H9 (cell line): ENCODE data around the gene SNPH. TPM values are rescaled to one million over a fixed set of nuclear protein-coding genes. Genes with fewer than 3 reads are reported as not detected.

Experiments
- DNase-seq: peaks from one replicate; pipeline ENCODE4 v3.0.0-alpha.2; 2017
- H2AFZ ChIP-seq: one replicate; pipeline ENCODE4 v1.6.1; 2013; ENCODE audit warnings: mild to moderate bottlenecking, low read length, control low read depth, moderate library complexity
- H2AK5ac ChIP-seq: 2 replicates; pipeline ENCODE4 v1.6.1; 2013; ENCODE audit warnings: low read length, control low read depth, mixed read lengths; ENCODE audit not compliant: insufficient read length
- H2BK120ac ChIP-seq: one replicate; pipeline ENCODE4 v1.6.1; 2013; ENCODE audit warnings: low read depth, mild to moderate bottlenecking, low read length, control low read depth, inconsistent platforms; ENCODE audit not compliant: poor library complexity, severe bottlenecking
- H2BK12ac ChIP-seq: 2 replicates; pipeline ENCODE4 v1.6.1; 2013; ENCODE audit warnings: low read length, control low read depth, mixed read lengths, low read depth; ENCODE audit not compliant: insufficient read length
- H2BK15ac ChIP-seq: 2 replicates; pipeline ENCODE4 v1.6.1; 2013; ENCODE audit warnings: low read depth, low read length, control low read depth
- H2BK20ac ChIP-seq: one replicate; pipeline ENCODE4 v1.6.1; 2013; ENCODE audit warnings: low read depth, mild to moderate bottlenecking, low read length, control low read depth, inconsistent platforms; ENCODE audit not compliant: poor library complexity, severe bottlenecking
- H2BK5ac ChIP-seq: 2 replicates; pipeline ENCODE4 v1.6.1; 2013; ENCODE audit warnings: low read length, control low read depth, mixed read lengths; ENCODE audit not compliant: insufficient read length
- H3K14ac ChIP-seq: 2 replicates; pipeline ENCODE4 v1.6.1; 2013; ENCODE audit warnings: low read length, control low read depth; ENCODE audit not compliant: insufficient read depth
- H3K18ac ChIP-seq: 2 replicates; pipeline ENCODE4 v1.6.1; 2013; ENCODE audit warnings: low read depth, mild to moderate bottlenecking, mixed read lengths, low read length, control low read depth; ENCODE audit not compliant: insufficient read length
- H3K23ac ChIP-seq: 2 replicates; pipeline ENCODE4 v1.6.1; 2013; ENCODE audit warnings: low read length, control low read depth, mixed read lengths, low read depth; ENCODE audit not compliant: insufficient read length
- H3K23me2 ChIP-seq: 2 replicates; pipeline ENCODE4 v1.6.1; 2013; ENCODE audit warnings: low read depth, mild to moderate bottlenecking, mixed read lengths, low read length, control low read depth; ENCODE audit not compliant: insufficient read length, poor library complexity, severe bottlenecking
- H3K27ac ChIP-seq: 2 replicates; pipeline ENCODE4 v1.5.1; 2013; ENCODE audit warnings: low read length, control low read depth, mixed read lengths, low read depth; ENCODE audit not compliant: insufficient read length
- H3K27me3 ChIP-seq: 2 replicates; pipeline ENCODE4 v1.6.1; 2013; ENCODE audit warnings: low read length, control low read depth, inconsistent platforms; ENCODE audit not compliant: insufficient read depth
- H3K4ac ChIP-seq: 2 replicates; pipeline ENCODE4 v1.6.1; 2013; ENCODE audit warnings: low read depth, mild to moderate bottlenecking, control low read depth, inconsistent platforms, low read length, moderate library complexity
- H3K4me1 ChIP-seq: 2 replicates; pipeline ENCODE4 v1.6.1; 2013; ENCODE audit warnings: low read length, control low read depth, inconsistent platforms; ENCODE audit not compliant: insufficient read depth
- H3K4me2 ChIP-seq: 2 replicates; pipeline ENCODE4 v1.6.1; 2013; ENCODE audit warnings: low read length, control low read depth, mixed read lengths; ENCODE audit not compliant: insufficient read length, insufficient read depth
- H3K56ac ChIP-seq: 2 replicates; pipeline ENCODE4 v1.6.1; 2013; ENCODE audit warnings: low read depth, mild to moderate bottlenecking, mixed read lengths, low read length, control low read depth; ENCODE audit not compliant: insufficient read length
- H3K79me1 ChIP-seq: 2 replicates; pipeline ENCODE4 v1.6.1; 2013; ENCODE audit warnings: low read depth, mild to moderate bottlenecking, moderate library complexity, low read length, control low read depth, inconsistent platforms; ENCODE audit not compliant: insufficient read depth, poor library complexity, severe bottlenecking
- H3K79me2 ChIP-seq: 2 replicates; pipeline ENCODE4 v1.6.1; 2013; ENCODE audit warnings: low read length, control low read depth, inconsistent platforms; ENCODE audit not compliant: insufficient read depth
- H3K9ac ChIP-seq: 2 replicates; pipeline ENCODE4 v1.6.1; 2013; ENCODE audit warnings: low read length, control low read depth, mixed read lengths; ENCODE audit not compliant: insufficient read length; ENCODE audit errors: extremely low read depth
- H3K9me3 ChIP-seq: one replicate; pipeline ENCODE4 v1.6.1; 2013; ENCODE audit warnings: low read depth, low read length, inconsistent platforms; ENCODE audit not compliant: control insufficient read depth
- H3T11ph ChIP-seq: one replicate; pipeline ENCODE4 v1.6.1; 2013; ENCODE audit warnings: mild to moderate bottlenecking, low read length, control low read depth, inconsistent platforms
- H4K20me1 ChIP-seq: one replicate; pipeline ENCODE4 v1.6.1; 2013; ENCODE audit not compliant: control insufficient read depth, insufficient read length, insufficient read depth
- H4K5ac ChIP-seq: 2 replicates; pipeline ENCODE4 v1.6.1; 2013; ENCODE audit warnings: low read depth, mild to moderate bottlenecking, mixed read lengths, low read length, control low read depth; ENCODE audit not compliant: insufficient read length
- H4K8ac ChIP-seq: replicated peaks from 2 replicates; pipeline ENCODE4 v1.6.1; 2013; ENCODE audit warnings: low read length, control low read depth, mixed read lengths, low read depth; ENCODE audit not compliant: insufficient read length
- H4K91ac ChIP-seq: 2 replicates; pipeline ENCODE4 v1.6.1; 2013; ENCODE audit warnings: low read depth, mild to moderate bottlenecking, moderate library complexity, mixed read lengths, low read length, control low read depth; ENCODE audit not compliant: insufficient read length
- H3K27ac Mint-ChIP-seq, 3 experiments: 2 replicates in 2 of 3; 3 replicates in 1 of 3; pipeline ENCODE4 v1.8.0; 2020 to 2021; ENCODE audit warnings: mixed read lengths in 3 of 3, mild to moderate bottlenecking in 1 of 3, moderate library complexity in 1 of 3
- H3K27me3 Mint-ChIP-seq: 2 replicates; pipeline ENCODE4 v1.8.0; 2021; ENCODE audit warnings: low read depth, mild to moderate bottlenecking, moderate library complexity, mixed read lengths
- H3K36me3 Mint-ChIP-seq, 3 experiments: 2 replicates in 2 of 3; 3 replicates in 1 of 3; pipeline ENCODE4 v1.8.0; 2020 to 2021; ENCODE audit warnings: low read depth in 3 of 3, mixed read lengths in 3 of 3; ENCODE audit not compliant: insufficient read depth in 1 of 3
- H3K4me1 Mint-ChIP-seq, 2 experiments: 2 replicates each; pipeline ENCODE4 v1.8.0; 2020; ENCODE audit warnings: mixed read lengths in 2 of 2
- H3K4me3 Mint-ChIP-seq, 2 experiments: 2 replicates in 1 of 2; 3 replicates in 1 of 2; pipeline ENCODE4 v1.8.0; 2020 to 2021; ENCODE audit warnings: mild to moderate bottlenecking in 2 of 2, mixed read lengths in 2 of 2, moderate library complexity in 1 of 2
- H3K9me3 Mint-ChIP-seq, 2 experiments: 2 replicates in 1 of 2; 3 replicates in 1 of 2; pipeline ENCODE4 v1.8.0; 2020; ENCODE audit warnings: mild to moderate bottlenecking in 2 of 2, mixed read lengths in 2 of 2, moderate library complexity in 1 of 2
- WGBS: extraction: QIAGEN DNeasy Blood & Tissue Kit; methylation state at CpG from one replicate; pipeline ENCODE4 v1.1.7; 2013; ENCODE audit warnings: missing lambda C conversion rate, low lambda C conversion rate, mixed read lengths; ENCODE audit not compliant: insufficient read length; ENCODE audit errors: extremely low coverage; 5-methylcytosine and 5-hydroxymethylcytosine counted together
- total RNA-seq: library from RNA; stranded (reverse); gene quantifications from 2 replicates; pipeline ENCODE4 v1.2.1, GENCODE V29; 2021
- TF ChIP-seq, protein P1 (sequence below): fragments of 200-600 bp; sonication (generic); conservative IDR thresholded peaks from 3 replicates; pipeline ENCODE4 v1.8.0; 2021; ENCODE audit warnings: antibody characterized with exemption, mild to moderate bottlenecking

SNPH gene
- total RNA-seq, 1 experiment from 2014 or later = 1.8 TPM

- Histone ChIP-seq H3K4me1 (no peaks in the 10 kb centered on the region), H3K9ac (no peak overlapping the region), H3K79me2 (no peaks in the 10 kb centered on the region), H3K9me3 (no peaks in the 10 kb centered on the region), H4K91ac (no peak overlapping the region), H2AFZ (no peak overlapping the region), H3K4ac (no peak overlapping the region), H3K56ac (no peak overlapping the region), H3K4me2 (no peak overlapping the region), H4K8ac (no peak overlapping the region), H3K23ac (no peak overlapping the region), H3K14ac (no peak overlapping the region), H3K18ac (no peak overlapping the region), H2BK15ac (no peak overlapping the region), H4K20me1 (no peaks in the 10 kb centered on the region), H4K5ac (no peak overlapping the region), H3T11ph (no peak overlapping the region), H3K27me3 (no peaks in the 10 kb centered on the region), H3K23me2 (no peaks in the 10 kb centered on the region), H2AK5ac (no peak overlapping the region), H3K27ac (no peak overlapping the region), H2BK120ac (no peak overlapping the region), H2BK12ac (no peak overlapping the region), H3K79me1 (no peaks in the 10 kb centered on the region), H2BK20ac (no peak overlapping the region), H2BK5ac (no peak overlapping the region)
- Mint-ChIP-seq H3K4me1 (peaks cover 12 to 21% of the 10 kb centered on the region in 2 experiments), H3K36me3 (no peaks in the 10 kb centered on the region; a peak in 2 of 7 replicates), H3K9me3 (no peaks in the 10 kb centered on the region), H3K27me3 (no peaks in the 10 kb centered on the region; the same call in 1 of the 2 replicates), H3K27ac (no peak overlapping the region; a peak in 2 of 7 replicates), H3K4me3 (no peak overlapping the region)
- WGBS = no CpG with 5 or more reads among the region's 18 CpGs
- DNase-seq = no peak
- TF ChIP-seq, protein P1, sequence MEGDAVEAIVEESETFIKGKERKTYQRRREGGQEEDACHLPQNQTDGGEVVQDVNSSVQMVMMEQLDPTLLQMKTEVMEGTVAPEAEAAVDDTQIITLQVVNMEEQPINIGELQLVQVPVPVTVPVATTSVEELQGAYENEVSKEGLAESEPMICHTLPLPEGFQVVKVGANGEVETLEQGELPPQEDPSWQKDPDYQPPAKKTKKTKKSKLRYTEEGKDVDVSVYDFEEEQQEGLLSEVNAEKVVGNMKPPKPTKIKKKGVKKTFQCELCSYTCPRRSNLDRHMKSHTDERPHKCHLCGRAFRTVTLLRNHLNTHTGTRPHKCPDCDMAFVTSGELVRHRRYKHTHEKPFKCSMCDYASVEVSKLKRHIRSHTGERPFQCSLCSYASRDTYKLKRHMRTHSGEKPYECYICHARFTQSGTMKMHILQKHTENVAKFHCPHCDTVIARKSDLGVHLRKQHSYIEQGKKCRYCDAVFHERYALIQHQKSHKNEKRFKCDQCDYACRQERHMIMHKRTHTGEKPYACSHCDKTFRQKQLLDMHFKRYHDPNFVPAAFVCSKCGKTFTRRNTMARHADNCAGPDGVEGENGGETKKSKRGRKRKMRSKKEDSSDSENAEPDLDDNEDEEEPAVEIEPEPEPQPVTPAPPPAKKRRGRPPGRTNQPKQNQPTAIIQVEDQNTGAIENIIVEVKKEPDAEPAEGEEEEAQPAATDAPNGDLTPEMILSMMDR = no peak
Observed at GRCh38 chr20:1300083-1300840, 34.2 kb downstream of the SNPH start.
